ENCODE data around the gene PRAMEF27. TPM values are rescaled to one million over a fixed set of nuclear protein-coding genes. Genes with fewer than 3 reads are reported as not detected.
"Not testable (repeated sequence)": the region's sequence is repeated elsewhere in the genome, so short reads cannot be mapped to it uniquely, and the experiment has no call there.

The PRAMEF27 gene
- total RNA-seq (2021) = not detected in 2 replicates
- long read RNA-seq = 0 reads

GRCh38 chr1:13056475-13056874 is at the start of gene PRAMEF27:
Gene PRAMEF27, minus strand, starts transcription at chr1:13056575. Its CDS starts 2,916 bp downstream, at chr1:13053659.
- DNase-seq; H3K9ac ChIP-seq (ENCODE audit: extremely low read depth, insufficient read length, low read length); H3K27ac Mint-ChIP-seq; H3K4me1 Mint-ChIP-seq; H2BK12ac ChIP-seq (ENCODE audit: insufficient read length, low read depth, low read length); H4K91ac ChIP-seq (ENCODE audit: insufficient read length, low read depth, low read length); H4K8ac ChIP-seq (replicated peaks; ENCODE audit: insufficient read length, low read depth, low read length); H2BK20ac ChIP-seq (ENCODE audit: low read depth, low read length, poor library complexity, severe bottlenecking); H3K9me3 ChIP-seq (ENCODE audit: control insufficient read depth, low read depth, low read length); H3K4me1 ChIP-seq (ENCODE audit: insufficient read depth, low read length); H3K79me2 ChIP-seq (ENCODE audit: insufficient read depth, low read length); H3K27me3 Mint-ChIP-seq (ENCODE audit: low read depth); H3K27me3 ChIP-seq (ENCODE audit: insufficient read depth, low read length); H3K36me3 Mint-ChIP-seq (ENCODE audit: insufficient read depth in 1 of 3, low read depth in 3 of 3); H3K14ac ChIP-seq (ENCODE audit: insufficient read depth, low read length); H3K79me1 ChIP-seq (ENCODE audit: insufficient read depth, low read depth, low read length, poor library complexity, severe bottlenecking); H3K4me3 Mint-ChIP-seq; H3K4ac ChIP-seq (ENCODE audit: low read depth, low read length); H4K5ac ChIP-seq (ENCODE audit: insufficient read length, low read depth, low read length); H3K4me2 ChIP-seq (ENCODE audit: insufficient read depth, insufficient read length, low read length); H2BK5ac ChIP-seq (ENCODE audit: insufficient read length, low read length); H3K23ac ChIP-seq (ENCODE audit: insufficient read length, low read depth, low read length); H3T11ph ChIP-seq (ENCODE audit: low read length); H4K20me1 ChIP-seq (ENCODE audit: control insufficient read depth, insufficient read depth, insufficient read length); H2AFZ ChIP-seq (ENCODE audit: low read length); H3K27ac ChIP-seq (ENCODE audit: insufficient read length, low read depth, low read length); H2BK120ac ChIP-seq (ENCODE audit: low read depth, low read length, poor library complexity, severe bottlenecking); H3K56ac ChIP-seq (ENCODE audit: insufficient read length, low read depth, low read length); H3K23me2 ChIP-seq (ENCODE audit: insufficient read length, low read depth, low read length, poor library complexity, severe bottlenecking); H2AK5ac ChIP-seq (ENCODE audit: insufficient read length, low read length); H2BK15ac ChIP-seq (ENCODE audit: low read depth, low read length); H3K18ac ChIP-seq (ENCODE audit: insufficient read length, low read depth, low read length): not testable (repeated sequence)
- WGBS (ENCODE audit: extremely low coverage, insufficient read length, low lambda C conversion rate) = no CpG with 5 or more reads among the region's 3 CpGs
- peaks cover 9 to 12% of the 10 kb centered on the region in 2 experiments for H3K9me3 Mint-ChIP-seq

- not testable (repeated sequence) for H3K4me1 ChIP-seq (ENCODE audit: insufficient read depth, low read length); H3K79me1 ChIP-seq (ENCODE audit: insufficient read depth, low read depth, low read length, poor library complexity, severe bottlenecking); H3K27ac ChIP-seq (ENCODE audit: insufficient read length, low read depth, low read length); H3K18ac ChIP-seq (ENCODE audit: insufficient read length, low read depth, low read length); H3K4me1 Mint-ChIP-seq; H3K4me2 ChIP-seq (ENCODE audit: insufficient read depth, insufficient read length, low read length); H3K36me3 Mint-ChIP-seq (ENCODE audit: insufficient read depth in 1 of 3, low read depth in 3 of 3); H2BK120ac ChIP-seq (ENCODE audit: low read depth, low read length, poor library complexity, severe bottlenecking); H4K91ac ChIP-seq (ENCODE audit: insufficient read length, low read depth, low read length); H3K56ac ChIP-seq (ENCODE audit: insufficient read length, low read depth, low read length); H3K27ac Mint-ChIP-seq; H2AK5ac ChIP-seq (ENCODE audit: insufficient read length, low read length); H4K8ac ChIP-seq (replicated peaks; ENCODE audit: insufficient read length, low read depth, low read length); H2BK12ac ChIP-seq (ENCODE audit: insufficient read length, low read depth, low read length); H3K23ac ChIP-seq (ENCODE audit: insufficient read length, low read depth, low read length); H3K27me3 ChIP-seq (ENCODE audit: insufficient read depth, low read length); H3K9me3 ChIP-seq (ENCODE audit: control insufficient read depth, low read depth, low read length); H4K20me1 ChIP-seq (ENCODE audit: control insufficient read depth, insufficient read depth, insufficient read length); H3K23me2 ChIP-seq (ENCODE audit: insufficient read length, low read depth, low read length, poor library complexity, severe bottlenecking); H2BK5ac ChIP-seq (ENCODE audit: insufficient read length, low read length); H3K4ac ChIP-seq (ENCODE audit: low read depth, low read length); H4K5ac ChIP-seq (ENCODE audit: insufficient read length, low read depth, low read length); H3T11ph ChIP-seq (ENCODE audit: low read length); H2BK15ac ChIP-seq (ENCODE audit: low read depth, low read length); H3K14ac ChIP-seq (ENCODE audit: insufficient read depth, low read length); DNase-seq; H3K9ac ChIP-seq (ENCODE audit: extremely low read depth, insufficient read length, low read length); H3K79me2 ChIP-seq (ENCODE audit: insufficient read depth, low read length); H2BK20ac ChIP-seq (ENCODE audit: low read depth, low read length, poor library complexity, severe bottlenecking); H3K9me3 Mint-ChIP-seq; H3K27me3 Mint-ChIP-seq (ENCODE audit: low read depth); H3K4me3 Mint-ChIP-seq; H2AFZ ChIP-seq (ENCODE audit: low read length)
- WGBS (ENCODE audit: extremely low coverage, insufficient read length, low lambda C conversion rate) = no CpG with 5 or more reads among the region's 4 CpGs
Measured at GRCh38 chr1:13070474-13070873, 14.1 kb upstream of the PRAMEF27 start, which contains the start of gene PRAMEF25. Gene PRAMEF25, plus strand, starts transcription at chr1:13070774. Its CDS starts 2,920 bp downstream, at chr1:13073694.
